Left renal pelvis (tissue), 4 donors: ENCODE results near the gene BCAT1. TPM values are rescaled to one million over a fixed set of nuclear protein-coding genes. Genes with fewer than 3 reads are reported as not detected.
"Not testable (repeated sequence)": the region's sequence is repeated elsewhere in the genome, so short reads cannot be mapped to it uniquely, and the experiment has no call there.

Experiments
- DNase-seq, 4 donors: peaks; one replicate each; pipeline ENCODE4 v3.0.0-alpha.2; 2013; ENCODE audit warnings: low read depth in 4 of 4, low spot score in 3 of 4
- polyA plus RNA-seq, 4 donors: library from polyadenylated mRNA; unstranded; fragments of 120-200 nt; gene quantifications; one replicate each; pipeline ENCODE4 v1.2.1, GENCODE V29; 2013; ENCODE audit not compliant: insufficient read length in 4 of 4

The BCAT1 gene
- polyA plus RNA-seq, 4 donors: 20.8 to 61.1 (median 53.5) TPM

DNA sequence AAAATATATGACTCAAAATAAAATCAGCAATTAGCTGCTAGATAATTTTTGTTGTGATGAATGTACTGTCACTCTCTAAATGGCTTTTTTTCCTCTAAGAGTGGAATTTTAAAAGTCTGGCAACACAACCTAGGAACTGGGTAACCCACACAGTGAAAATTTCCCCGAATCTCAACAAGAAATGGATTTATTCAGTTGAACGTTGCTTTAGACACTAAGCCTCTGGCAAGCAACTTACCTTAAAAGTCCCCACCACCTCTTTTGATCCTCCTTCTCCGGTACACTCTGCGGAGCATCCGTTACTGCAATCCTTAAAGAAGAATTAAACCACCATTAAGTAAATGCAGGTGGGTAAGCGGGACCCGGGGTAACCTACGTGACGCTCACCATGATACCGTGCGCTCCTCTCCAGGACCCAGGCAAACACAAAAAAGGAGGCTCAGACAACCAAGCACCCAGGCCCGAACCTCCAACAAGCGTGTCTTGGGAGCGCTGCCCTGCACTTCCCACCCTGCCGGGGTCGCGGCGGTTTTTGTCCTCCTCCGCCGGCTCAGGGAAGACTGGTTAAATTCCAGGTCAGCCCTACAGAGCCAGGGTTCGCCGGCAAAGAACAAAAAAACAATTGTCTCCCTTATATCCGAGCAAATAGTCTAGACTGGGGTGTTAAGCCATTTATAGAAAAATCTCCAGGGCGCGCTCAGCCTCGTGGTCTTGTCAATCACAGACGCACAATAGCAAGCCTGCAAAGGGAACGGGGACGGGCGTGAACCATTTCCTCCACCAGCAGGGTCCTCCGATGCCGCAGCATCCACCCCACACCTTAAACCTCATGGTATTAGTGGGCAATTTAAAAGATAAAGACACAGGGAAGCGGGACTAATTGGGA, 47.1 kb downstream of the BCAT1 start:
- no peak for DNase-seq

DNA sequence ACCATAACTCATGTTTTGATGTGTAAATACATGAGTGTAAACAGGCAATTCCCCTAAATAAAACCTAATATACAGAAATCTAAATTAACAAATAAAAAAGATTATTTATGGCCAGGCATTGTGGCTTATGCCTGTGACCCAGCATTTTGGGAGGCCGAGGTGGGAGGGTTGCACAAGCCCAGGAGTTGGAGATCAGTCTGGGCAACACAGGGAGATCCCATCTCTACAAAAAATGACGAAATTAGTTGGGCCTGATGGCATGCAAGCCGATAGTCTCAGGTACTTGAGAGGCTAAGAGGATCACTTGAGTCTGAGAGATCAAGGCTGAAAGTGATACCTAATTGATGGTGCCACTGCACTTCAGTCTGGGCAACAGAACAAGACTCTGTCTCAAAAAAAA, 48.7 kb downstream of the BCAT1 start:
- no peak for DNase-seq

DNA sequence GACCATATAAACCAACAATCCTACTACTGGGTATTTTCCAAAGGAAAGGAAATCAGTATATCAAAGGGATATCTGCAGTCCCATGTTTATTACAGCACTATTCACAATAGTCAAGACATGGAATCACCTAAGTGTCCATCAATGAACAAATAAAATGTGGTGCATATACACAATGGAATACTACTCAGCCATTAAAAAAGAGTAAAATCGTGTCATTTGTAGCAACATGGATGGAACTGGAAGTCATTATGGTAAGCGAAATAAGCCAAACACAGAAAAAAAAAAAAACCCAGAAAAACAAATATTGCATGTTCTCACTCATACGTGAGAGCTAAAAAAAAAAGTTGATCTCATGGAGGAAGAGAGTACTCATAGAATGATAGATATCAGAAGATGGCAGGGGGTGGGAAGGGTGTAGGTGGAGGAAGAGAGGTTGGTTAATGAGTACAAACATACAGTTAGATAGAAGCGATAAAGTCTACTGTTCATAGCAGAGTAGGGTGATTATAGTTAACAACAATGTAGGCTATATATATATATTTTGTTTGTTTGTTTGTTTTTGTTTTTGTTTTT, 49.3 kb downstream of the BCAT1 start:
- DNase-seq: no peak

DNA sequence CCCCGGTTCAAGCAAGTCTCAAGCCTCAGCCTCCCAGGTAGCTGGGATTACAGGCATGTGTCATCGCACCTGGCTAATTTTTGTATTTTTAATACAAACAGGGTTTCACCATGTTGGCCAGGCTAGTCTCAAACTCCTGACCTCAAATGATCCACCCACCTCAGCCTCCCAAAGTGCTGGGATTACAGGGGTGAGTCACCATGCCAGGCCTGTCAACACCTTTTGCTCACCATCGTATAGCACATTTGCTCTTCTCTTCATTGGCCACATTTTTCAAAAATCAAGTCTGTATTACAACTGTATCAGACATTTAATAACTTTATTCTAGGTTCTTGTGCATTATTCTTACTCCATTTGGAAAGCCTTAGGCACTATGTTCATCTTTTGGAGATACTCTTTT, 50.3 kb downstream of the BCAT1 start:
- no peak for DNase-seq

DNA sequence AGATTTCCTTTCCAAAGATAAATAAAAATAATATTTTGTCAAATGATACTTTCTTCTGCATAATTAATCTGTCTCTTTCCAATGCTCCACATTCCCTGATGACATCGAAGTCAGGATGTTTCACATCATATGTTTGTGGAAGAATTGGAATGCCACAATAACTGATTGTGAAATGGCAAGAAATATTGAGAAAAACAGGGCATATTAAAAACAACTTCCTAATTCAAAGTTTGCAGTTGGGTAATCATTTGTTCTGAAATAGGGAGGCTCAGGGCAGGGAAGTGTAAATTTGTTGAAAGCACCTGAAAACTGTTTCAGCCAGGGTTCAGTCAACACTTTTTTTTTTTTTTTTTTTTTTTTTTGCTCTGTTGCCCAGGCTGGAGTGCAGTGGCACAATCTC, 50.7 kb downstream of the BCAT1 start:
- DNase-seq: no peak

DNA sequence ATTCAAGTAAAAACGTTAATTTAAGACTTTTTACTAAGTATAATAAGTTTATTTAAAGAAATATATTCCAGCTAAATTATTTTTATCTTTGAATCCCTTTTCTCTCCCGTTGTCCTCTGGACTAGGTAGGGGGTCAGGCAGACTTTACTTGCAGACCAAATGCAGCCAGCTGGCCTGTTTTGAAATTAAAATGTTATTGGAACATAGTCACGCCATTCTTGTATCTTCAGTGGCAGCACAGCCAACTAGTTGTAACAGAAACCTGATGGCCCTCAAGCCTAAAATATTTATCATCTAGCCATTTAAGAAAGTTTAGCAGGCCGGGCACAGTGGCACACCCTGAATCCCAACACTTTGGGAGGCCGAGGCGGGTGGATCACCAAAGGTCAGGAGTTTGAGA, 52.7 kb downstream of the BCAT1 start:
- no peak for DNase-seq

DNA sequence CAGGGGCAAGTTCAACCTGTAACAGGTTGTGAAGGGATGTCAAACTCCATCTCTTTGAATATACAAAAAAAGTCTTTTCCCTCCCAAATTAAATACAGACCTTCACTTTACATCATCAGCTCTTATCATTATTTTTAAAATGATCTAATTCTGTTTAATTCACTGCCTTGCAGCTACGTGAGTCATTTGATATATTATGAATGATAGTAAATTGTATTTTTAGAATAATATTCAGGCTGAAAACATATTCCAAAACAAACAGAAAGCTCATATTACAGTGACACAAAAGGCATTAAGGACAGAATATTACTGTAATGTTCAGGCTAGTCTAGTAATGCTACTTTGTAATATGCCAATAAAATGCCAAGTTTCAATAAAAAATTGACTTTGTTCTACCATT, 53.3 kb downstream of the BCAT1 start:
- DNase-seq: no peak

DNA sequence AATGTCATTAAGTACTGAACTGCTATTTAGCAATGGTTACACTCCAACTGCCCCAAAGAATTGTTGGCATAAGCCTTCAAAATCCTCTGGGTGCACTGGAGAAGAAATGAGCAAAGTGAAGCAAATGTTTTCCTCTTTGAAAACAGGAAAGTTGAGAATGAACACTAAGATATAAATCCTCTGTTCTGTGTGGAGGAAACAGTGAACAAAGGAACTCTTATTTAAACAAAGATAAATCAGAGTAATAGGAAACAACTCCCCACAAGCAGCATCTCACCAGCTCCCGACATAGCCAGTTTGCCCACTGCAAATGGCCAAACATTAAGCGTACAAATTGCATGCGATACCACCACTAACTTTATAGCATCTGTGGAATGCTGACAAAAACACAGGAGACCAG, 54.0 kb downstream of the BCAT1 start:
- DNase-seq: peak in 1 of 4 donors; percentile 21

DNA sequence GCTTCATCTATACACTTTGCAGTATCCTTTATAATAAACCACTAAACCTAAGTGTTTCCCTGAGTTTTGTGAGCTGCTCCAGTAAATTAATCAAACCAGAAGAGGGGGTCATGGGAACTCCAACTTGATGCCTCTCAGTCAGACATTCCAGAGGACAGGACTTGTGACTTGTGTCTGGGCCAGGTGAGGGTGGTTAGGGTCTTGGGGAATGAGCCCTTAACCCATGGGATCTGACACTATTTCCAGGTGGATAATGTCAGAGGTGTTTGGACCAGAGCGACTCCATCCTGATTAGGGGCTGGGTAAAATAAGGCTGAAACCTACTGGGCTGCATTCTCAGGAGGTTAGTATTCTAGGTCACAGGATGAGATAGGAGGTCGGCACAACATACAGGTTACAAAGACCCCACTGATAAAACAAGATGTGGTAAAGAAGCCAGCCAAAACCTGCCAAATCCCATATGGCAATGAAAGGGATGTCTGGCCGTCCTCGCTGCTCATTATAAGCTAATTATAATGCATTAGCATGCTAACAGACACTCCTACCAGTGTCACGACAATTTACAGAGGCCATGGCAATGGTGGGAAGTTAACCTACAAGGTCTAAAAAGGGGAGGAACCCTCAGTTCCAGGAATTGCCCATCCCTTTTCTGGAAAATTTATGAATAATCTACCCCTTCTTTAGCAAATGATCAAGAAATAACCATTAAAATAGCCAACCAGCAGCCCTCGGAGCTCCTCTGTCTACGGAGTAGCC, 58.7 kb downstream of the BCAT1 start:
- no peak for DNase-seq

DNA sequence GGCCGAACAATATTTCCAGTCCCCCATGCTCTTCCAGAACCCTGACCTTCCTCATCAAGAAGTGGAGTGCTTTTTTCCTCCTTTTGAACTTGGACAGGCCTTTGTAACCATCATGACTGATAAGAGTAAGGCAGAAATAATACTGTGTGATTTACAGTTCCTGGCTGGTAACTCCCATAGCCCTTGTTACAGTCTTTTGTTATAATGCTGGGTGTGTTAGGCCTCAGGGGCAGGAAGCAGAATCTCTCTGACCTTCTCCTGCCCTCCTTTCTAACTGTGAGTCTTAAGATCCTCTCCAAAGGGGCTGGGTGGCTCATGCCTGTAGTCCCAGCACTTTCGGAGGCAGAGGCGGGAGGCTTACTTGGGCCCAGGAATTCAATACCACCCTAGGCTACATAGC, 59.5 kb downstream of the BCAT1 start:
- no peak for DNase-seq

DNA sequence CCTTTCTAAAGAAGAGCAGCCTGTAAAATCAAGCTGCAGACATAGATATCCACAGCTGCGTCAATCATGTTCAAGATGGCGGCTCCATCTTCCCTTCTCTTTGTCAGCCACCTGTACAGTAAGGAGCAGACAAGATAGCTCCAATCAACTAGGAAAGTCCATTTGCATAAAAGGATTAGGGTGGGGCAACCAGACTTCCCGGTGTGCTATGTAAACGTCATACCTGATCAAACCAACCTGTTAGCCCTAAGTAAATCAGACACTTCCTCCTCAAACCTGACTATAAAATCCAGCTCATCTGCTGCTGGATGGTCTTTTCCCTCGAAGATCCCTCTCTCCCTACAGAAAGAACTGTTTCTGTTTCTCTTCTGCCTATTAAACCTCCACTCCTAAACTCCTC, 60.1 kb downstream of the BCAT1 start:
- DNase-seq: no peak

DNA sequence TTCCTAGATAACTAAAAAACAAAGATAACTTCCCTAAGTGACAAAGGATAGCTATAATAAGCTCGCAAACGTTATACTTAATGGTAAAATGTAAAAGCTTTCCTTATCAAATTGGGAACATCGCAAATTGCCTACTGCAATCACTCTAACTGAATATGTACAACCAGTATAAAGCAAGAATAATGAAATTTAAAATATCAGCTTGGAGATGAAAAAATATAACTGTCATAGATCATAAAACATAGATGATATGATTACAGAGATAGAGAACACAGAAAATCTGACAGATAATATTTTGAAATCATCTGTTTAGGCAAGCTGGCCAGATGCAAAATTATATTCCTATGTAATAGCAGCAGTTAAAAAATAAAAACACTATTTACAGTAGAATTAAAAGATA, 64.0 kb downstream of the BCAT1 start:
- no peak for DNase-seq

DNA sequence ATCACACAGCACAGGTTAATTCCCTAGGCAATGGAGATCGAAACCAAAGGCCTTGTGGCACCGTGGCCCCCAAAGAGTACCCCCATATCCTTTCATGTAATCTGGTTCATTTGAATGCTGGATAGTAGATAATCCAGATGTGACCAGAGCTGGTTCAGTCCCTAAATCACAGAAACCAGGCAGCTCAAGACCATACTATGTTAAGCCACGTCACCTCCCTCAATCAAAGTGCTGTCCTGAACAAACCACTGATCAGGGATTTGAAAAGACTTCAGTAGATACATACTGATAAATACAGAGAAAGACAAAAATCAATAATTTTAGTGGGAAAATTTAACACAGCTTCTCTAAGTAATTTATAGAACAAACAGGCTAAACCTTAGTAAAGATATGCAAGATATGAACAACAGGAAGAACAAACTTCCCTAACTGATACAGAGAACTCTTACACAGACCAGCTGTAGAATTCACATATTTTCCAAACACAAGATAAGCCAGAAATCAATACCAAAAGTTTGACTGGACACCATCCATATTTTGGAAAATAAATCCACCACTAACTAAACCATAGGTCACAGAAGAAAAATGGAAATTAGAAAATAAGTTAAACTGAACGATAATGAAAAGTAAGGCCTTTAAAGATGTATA, 67.1 kb downstream of the BCAT1 start:
- no peak for DNase-seq

DNA sequence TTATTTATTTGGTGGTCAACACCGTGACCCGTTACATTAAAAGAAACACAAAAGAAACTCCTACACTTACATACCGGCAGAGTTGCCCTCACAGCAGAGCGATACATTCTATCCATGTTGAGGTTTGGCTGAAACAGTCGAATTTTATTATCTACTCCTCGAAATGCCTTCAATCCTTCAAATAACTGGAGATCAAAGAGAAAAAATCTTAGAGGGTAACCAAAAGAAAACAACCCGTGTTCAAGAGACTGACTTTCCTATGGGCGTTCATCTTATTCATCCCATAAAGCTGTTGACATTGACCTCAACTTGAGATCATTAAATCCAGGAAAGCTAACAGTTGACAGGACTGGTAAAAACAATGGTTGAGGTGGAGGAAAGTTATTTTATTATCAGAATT, 67.7 kb downstream of the BCAT1 start:
- DNase-seq: no peak

DNA sequence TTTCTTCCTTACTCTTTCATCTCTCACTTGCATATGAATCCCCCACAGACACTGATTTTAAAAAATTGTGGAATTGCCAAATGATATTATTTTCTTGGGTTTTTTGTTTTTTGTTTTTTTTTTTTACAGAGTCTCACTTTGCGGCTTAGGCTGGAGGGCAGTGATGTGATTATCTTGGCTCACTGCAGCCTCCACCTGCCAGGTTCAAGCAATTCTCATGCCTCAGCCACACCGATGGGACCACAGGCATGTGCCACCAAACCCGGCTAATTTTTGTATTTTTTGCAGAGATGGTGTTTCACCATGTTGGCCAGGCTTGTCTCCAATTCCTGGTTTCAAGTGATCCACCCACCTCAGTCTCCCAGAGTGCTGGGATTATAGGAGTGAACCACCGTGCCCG, 68.2 kb downstream of the BCAT1 start:
- DNase-seq: no peak

DNA sequence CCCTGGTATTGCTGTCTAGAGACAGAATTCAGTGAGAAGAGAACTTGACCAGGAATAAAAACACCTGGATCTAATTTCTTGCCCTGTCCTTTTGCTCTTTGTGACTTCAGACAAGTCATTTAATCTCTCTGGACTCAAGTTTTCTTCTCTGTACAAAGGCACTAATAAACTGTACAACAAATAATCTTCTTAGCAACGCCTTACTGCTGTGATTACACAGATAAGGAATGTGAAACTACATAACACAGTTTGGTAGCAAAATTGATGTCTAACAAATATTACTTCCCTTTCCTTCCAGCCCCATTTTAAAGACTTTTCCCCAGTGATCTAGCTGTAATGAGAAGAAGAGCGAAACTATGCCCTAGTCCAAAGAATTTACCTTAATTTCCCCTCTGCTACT, 69.3 kb downstream of the BCAT1 start:
- DNase-seq: no peak

DNA sequence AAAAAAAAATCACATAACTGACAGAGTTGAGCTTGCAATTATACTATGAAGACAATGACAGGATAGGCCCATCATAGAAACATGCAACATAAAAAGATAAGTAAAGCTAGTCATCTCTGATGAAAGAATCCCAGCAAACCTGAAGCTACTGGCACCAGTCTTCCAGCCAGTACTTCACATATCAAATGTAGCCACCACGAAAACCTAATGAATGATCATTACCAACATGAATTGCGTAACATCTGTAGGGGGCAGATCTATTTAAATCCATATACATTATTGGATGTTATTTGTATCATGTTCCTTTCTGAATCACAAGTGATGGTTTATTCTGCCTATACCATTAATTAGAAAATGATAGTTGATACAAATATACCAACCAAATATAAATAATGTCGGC, 73.9 kb downstream of the BCAT1 start:
- DNase-seq: no peak

DNA sequence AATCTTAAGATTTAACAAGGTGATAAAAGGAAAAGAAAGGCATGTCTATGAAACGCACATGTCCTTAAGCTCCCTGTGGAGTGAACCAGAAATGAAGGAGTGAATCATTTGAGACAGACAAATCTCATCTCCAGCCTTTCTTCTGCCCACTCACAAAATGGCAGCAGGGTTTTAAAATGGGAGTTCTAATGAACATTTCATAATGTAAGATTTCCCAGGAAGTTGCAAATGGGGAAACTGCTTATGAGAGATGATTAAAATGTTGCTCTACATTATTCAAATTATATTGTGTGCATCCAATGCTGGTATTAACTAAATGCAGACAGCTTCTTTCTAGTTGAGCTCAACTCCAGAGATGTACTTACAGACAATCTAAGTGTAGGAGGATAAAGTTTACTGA, 76.7 kb downstream of the BCAT1 start:
- DNase-seq: no peak

DNA sequence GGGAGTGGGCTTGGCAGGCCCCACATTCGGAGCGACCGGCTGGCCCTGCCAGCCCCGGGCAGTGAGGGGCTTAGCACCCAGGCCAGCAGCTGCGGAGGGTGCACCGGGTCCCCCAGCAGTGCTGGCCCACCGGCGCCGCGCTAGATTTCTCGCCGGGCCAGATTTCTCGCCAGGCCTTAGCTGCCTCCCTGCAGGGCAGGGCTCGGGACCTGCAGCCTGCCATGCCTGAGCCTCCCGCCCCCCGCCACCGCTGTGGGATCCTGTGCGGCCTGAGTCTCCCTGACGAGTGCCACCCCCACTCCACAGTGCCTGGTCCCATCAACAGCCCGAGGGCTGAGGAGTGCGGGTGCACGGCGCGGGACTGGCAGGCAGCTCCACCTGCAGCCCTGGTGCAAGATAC, 82.8 kb downstream of the BCAT1 start:
- not testable (repeated sequence) for DNase-seq

DNA sequence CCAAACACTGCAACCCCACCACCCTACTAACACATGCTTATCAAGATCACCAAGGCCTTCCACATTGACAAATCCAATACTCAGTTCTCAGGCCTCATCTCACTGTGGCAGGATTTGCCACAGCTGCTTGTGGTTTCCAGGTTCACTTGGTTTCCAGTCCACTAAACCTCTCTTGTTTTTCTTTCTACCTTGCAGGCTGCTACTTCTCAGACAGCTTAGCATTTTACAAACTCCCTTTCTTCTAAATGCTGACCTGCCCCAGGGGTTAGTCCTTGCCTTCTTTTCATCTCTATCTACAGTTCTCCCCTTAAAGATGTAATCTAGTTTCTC, 84.1 kb downstream of the BCAT1 start:
- DNase-seq: no peak

DNA sequence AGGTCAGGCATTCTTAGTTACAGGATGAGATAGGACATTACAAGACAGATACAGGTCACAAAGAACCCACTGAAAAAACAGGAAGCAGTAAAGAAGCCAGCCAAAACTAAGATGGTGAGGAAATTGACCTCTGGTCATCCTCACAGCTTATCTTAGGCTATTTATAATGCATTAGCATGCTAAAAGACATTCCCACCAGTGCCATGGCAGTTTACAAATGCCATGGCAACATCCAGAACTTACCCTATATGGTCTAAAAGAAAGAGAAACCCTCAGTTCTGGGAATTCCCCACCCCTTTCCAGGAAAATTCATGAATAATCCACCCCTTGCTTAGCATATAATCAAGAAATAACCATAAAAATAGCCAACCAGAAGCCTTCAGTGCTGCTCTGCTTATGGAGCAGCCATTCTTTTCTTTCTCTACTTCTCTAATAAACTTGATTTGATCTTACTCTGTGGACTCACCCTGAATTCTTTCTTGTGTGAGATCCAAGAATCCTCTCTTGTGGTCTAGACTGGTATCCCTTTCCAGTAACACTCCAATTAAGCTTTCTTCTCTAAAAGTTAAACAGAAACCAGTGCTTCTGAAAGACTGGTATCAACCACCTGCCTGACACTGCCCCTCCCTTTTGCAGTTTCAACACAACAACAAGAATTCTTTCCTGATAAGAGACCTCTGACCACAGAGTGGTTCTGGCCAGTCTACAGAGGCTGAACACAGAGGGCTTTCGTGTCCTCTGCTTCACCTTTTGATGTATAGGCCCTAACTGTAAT, 86.9 kb downstream of the BCAT1 start:
- DNase-seq: no peak
